Activated CD8-positive, alpha-beta T cell treated with anti-CD3 and anti-CD28 coated beads, Interleukin-2, amount 10 ng/mL, durations not matched to agents 7 days and 5 days (primary cell): Measurements from ENCODE around the gene IRF9. TPM values are rescaled to one million over a fixed set of nuclear protein-coding genes. Genes with fewer than 3 reads are reported as not detected.

ENCODE experiments used
- ATAC-seq: fragments of 150-1000 bp; cut with Tn5 transposase; one replicate; pipeline ENCODE4 v1.10.0; 2021; ENCODE audit warnings: moderate library complexity
- CTCF ChIA-PET: fragments of 350-600 bp; sonication (Branson Sonifier 250); formaldehyde crosslinking; loops from one replicate; lab custom pipeline; 2021; ENCODE audit warnings: antibody characterized with exemption; lab: Charles Lee
- POLR2A ChIA-PET: fragments of 350-600 bp; sonication (Branson Sonifier 250); formaldehyde crosslinking; loops from one replicate; lab custom pipeline; 2021; ENCODE audit warnings: antibody characterized with exemption; lab: Charles Lee
- DNase-seq: peaks from one replicate; pipeline ENCODE4 v3.0.0-alpha.2; 2020
- H3K27ac Mint-ChIP-seq: one replicate; pipeline ENCODE4 v1.8.0; 2021; ENCODE audit warnings: mild to moderate bottlenecking, mixed read lengths
- H3K27me3 Mint-ChIP-seq: one replicate; pipeline ENCODE4 v1.8.0; 2021; ENCODE audit warnings: low read depth, mixed read lengths
- H3K36me3 Mint-ChIP-seq: one replicate; pipeline ENCODE4 v1.8.0; 2021; ENCODE audit warnings: low read depth, mixed read lengths
- H3K4me1 Mint-ChIP-seq: one replicate; pipeline ENCODE4 v1.8.0; 2021; ENCODE audit warnings: low read depth, mixed read lengths
- H3K4me3 Mint-ChIP-seq: one replicate; pipeline ENCODE4 v1.8.0; 2021; ENCODE audit warnings: mild to moderate bottlenecking, mixed read lengths
- H3K9me3 Mint-ChIP-seq: one replicate; pipeline ENCODE4 v1.8.0; 2022; ENCODE audit warnings: mixed read lengths; ENCODE audit not compliant: insufficient read depth
- total RNA-seq, 2 experiments: library from RNA; stranded (reverse); gene quantifications; one replicate each; pipeline ENCODE4 v1.2.3, GENCODE V29; 2021

The IRF9 gene
- total RNA-seq, 2 experiments from 2014 or later, result 221 to 242 TPM

DNA sequence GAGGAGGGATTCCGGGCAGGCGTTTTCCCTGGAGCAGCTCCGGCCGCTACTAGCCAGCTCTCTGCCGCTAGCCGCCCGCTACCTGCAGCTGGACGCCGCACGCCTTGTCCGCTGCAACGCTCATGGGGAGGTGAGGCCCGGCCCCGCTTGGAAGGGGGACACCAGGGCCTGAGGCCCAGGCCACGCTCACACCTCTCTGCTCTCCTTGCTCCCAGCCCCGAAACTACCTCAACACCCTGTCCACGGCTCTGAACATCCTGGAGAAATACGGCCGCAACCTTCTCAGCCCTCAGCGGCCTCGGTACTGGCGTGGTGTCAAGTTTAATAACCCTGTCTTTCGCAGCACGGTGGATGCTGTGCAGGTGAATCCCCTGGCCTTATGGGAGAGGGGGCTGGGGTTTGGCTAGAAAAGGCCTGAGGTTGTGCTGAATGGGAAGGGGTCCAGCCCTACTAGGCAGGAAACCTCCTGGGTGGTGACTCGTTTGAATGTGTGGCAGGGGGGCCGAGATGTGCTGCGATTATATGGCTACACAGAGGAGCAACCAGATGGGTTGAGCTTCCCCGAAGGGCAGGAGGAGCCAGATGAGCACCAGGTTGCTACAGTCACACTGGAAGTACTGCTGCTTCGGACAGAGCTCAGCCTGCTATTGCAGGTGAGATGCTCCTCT lies 13.2 kb upstream of the IRF9 start:
- Mint-ChIP-seq H3K9me3 (no peaks in the 10 kb centered on the region), H3K27me3 (no peaks in the 10 kb centered on the region), H3K4me1 (peaks cover 61% of the 10 kb centered on the region), H3K36me3 (peaks cover 80% of the 10 kb centered on the region), H3K27ac (peak overlapping the region; percentile 92), H3K4me3 (peak overlapping the region; percentile 88)
- no peak for ATAC-seq
- ChIA-PET POLR2A (interaction anchor here (0.8 to 10.1 kb wide), 8 partner anchors 11 to 66 kb away, joined by 3 to 229 read pairs (median 13); partner anchors contain the start of genes CHMP4A, DCAF11, IPO4 and IRF9), CTCF (interaction anchor here (1.1 to 6.1 kb wide), 6 partner anchors 11 to 68 kb away, joined by 3 to 77 read pairs (median 24); partner anchors contain the start of genes DCAF11, IPO4, IRF9 and NRL)
- DNase-seq, result peak; percentile 36

DNA sequence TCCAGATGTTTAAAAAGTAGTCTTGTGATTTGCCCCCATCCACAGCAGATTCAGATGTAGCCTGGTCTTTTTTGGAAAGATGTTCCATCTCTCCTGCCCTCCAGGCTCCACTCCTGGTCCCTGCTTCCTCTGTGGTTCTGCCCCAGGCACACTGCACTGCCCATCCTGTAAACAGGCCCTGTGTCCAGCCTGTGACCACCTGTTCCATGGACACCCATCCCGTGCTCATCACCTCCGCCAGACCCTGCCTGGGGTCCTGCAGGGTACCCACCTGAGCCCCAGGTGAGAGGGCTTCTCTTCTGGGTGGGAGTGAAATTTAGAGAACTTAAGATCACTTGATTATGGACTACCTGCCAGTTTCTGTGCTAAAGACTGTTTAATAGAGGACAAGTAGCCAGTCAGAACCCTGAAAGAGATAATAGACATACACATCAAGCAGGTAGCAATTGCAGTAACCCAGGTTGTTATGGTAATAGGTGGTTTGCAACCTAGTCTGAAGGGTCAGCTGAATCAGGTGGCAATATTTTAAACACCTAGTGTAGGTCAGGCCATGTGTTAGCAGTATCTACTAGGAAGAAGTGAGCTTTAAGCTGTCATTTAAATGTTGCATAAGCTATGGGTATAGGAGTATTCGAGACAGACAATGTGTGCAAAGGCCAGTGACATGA lies 11.6 kb upstream of the IRF9 start:
- ChIA-PET POLR2A (interaction anchor here (1.1 to 10.1 kb wide), 4 partner anchors 12 to 35 kb away, joined by 3 to 229 read pairs (median 52); partner anchors contain the start of genes DCAF11, IRF9, NRL and PSME1), CTCF (interaction anchor here (1.0 to 6.1 kb wide), 5 partner anchors 11 to 91 kb away, joined by 3 to 77 read pairs (median 25); partner anchors contain the start of genes IRF9 and PSME1)
- Mint-ChIP-seq H3K27me3 (no peaks in the 10 kb centered on the region), H3K9me3 (no peaks in the 10 kb centered on the region), H3K27ac (peak overlapping the region; percentile 57), H3K4me3 (peak overlapping the region; percentile 88), H3K36me3 (peaks cover 71% of the 10 kb centered on the region), H3K4me1 (peaks cover 47% of the 10 kb centered on the region)
- no peak for ATAC-seq
- DNase-seq, result no peak

- ChIA-PET CTCF (interaction anchor here (1.0 to 3.4 kb wide), 3 partner anchors 11 to 92 kb away, joined by 3 to 35 read pairs (median 3); partner anchors contain the start of gene IRF9), POLR2A (interaction anchor here (1.1 to 10.1 kb wide), 3 partner anchors 13 to 39 kb away, joined by 3 to 229 read pairs (median 7); partner anchors contain the start of genes DCAF11, IPO4, IRF9 and NRL)
- H3K36me3 Mint-ChIP-seq, result peaks cover 71% of the 10 kb centered on the region
Observed at GRCh38 chr14:24150061-24150460, 11.0 kb upstream of the IRF9 start.

DNA sequence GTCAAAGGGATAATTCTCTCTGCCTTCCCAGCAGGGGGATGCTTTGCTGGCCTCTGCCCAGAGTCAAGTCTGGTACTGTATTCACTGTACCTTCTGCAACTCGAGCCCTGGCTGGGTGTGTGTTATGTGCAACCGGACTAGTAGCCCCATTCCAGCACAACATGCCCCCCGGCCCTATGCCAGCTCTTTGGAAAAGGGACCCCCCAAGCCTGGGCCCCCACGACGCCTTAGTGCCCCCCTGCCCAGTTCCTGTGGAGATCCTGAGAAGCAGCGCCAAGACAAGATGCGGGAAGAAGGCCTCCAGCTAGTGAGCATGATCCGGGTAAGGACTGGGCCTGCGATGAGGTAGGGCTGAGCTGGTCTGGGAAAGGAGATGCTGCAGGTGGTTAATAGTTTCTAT lies 10.5 kb upstream of the IRF9 start:
- H3K27me3 Mint-ChIP-seq, result no peaks in the 10 kb centered on the region
- ChIA-PET POLR2A (interaction anchor here (0.7 to 10.1 kb wide), 4 partner anchors 9 to 38 kb away, joined by 3 to 229 read pairs (median 6); partner anchors contain the start of genes EMC9, IPO4, IRF9 and PSME1), CTCF (interaction anchor here (1.0 to 3.4 kb wide), 3 partner anchors 10 to 93 kb away, joined by 3 to 35 read pairs (median 3); partner anchors contain the start of gene IRF9)
- no peak overlapping the region for H3K4me3 Mint-ChIP-seq
- peak overlapping the region; percentile 54 for H3K27ac Mint-ChIP-seq
- H3K4me1 Mint-ChIP-seq, result peaks cover 37% of the 10 kb centered on the region
- DNase-seq, result no peak
- H3K36me3 Mint-ChIP-seq, result peaks cover 70% of the 10 kb centered on the region
- no peaks in the 10 kb centered on the region for H3K9me3 Mint-ChIP-seq
- ATAC-seq, result no peak

More at GRCh38 chr14:24150061-24150460, 11.0 kb upstream of the IRF9 start:
- Mint-ChIP-seq H3K9me3 (no peaks in the 10 kb centered on the region), H3K27me3 (no peaks in the 10 kb centered on the region), H3K4me3 (no peak overlapping the region), H3K4me1 (peaks cover 42% of the 10 kb centered on the region), H3K27ac (peak overlapping the region; percentile 54)
- ATAC-seq (no peak), DNase-seq (no peak)

- no peaks in the 10 kb centered on the region for H3K9me3 Mint-ChIP-seq
- peaks cover 70% of the 10 kb centered on the region for H3K36me3 Mint-ChIP-seq
- POLR2A ChIA-PET, result interaction anchor here (0.7 to 10.1 kb wide), 4 partner anchors 10 to 38 kb away, joined by 3 to 229 read pairs (median 6); partner anchors contain the start of genes EMC9, IPO4, IRF9 and PSME1
- no peak overlapping the region for H3K27ac Mint-ChIP-seq
- ATAC-seq (no peak), DNase-seq (no peak)
- H3K27me3 Mint-ChIP-seq, result no peaks in the 10 kb centered on the region
- CTCF ChIA-PET, result interaction anchor here (1.2 to 3.4 kb wide), 2 partner anchors 10 to 36 kb away, joined by 3 to 35 read pairs; partner anchors contain the start of gene IRF9
- H3K4me1 Mint-ChIP-seq, result peaks cover 36% of the 10 kb centered on the region
- H3K4me3 Mint-ChIP-seq, result no peak overlapping the region
Observed at GRCh38 chr14:24150993-24151392, 10.1 kb upstream of the IRF9 start.

GRCh38 chr14:24151404-24152080 lies 9.5 kb upstream of the IRF9 start:
- ChIA-PET CTCF (interaction anchor here (1.2 to 3.4 kb wide), 2 partner anchors 9 to 36 kb away, joined by 3 to 35 read pairs; partner anchors contain the start of gene IRF9), POLR2A (interaction anchor here (0.5 to 10.1 kb wide), 6 partner anchors 10 to 47 kb away, joined by 3 to 229 read pairs (median 4); partner anchors contain the start of genes EMC9, IPO4, IRF9 and PSME1)
- Mint-ChIP-seq H3K27ac (no peak overlapping the region), H3K27me3 (no peaks in the 10 kb centered on the region), H3K4me3 (no peak overlapping the region), H3K9me3 (no peaks in the 10 kb centered on the region), H3K36me3 (peaks cover 66% of the 10 kb centered on the region), H3K4me1 (peaks cover 36% of the 10 kb centered on the region)
- no peak for DNase-seq
- ATAC-seq, result no peak

DNA sequence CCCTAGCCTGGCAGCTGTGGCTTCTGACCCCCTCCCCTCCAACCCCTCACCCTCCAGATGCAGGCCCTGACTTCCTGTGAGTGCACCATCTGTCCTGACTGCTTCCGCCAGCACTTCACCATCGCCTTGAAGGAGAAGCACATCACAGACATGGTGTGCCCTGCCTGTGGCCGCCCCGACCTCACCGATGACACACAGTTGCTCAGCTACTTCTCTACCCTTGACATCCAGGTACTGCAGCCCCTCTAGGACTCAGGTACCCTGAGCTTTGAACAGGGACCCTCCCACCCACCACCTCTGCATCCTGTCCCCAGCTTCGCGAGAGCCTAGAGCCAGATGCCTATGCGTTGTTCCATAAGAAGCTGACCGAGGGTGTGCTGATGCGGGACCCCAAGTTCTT lies 6.0 kb upstream of the IRF9 start:
- peaks cover 71% of the 10 kb centered on the region for H3K36me3 Mint-ChIP-seq
- DNase-seq (no peak), ATAC-seq (no peak)
- ChIA-PET POLR2A (interaction anchor here (0.8 to 4.7 kb wide), 3 partner anchors 9 to 57 kb away, joined by 3 to 21 read pairs (median 6); partner anchors contain the start of genes DCAF11, NRL and PSME2), CTCF (interaction anchor here (0.7 to 1.8 kb wide), 4 partner anchors 8 to 41 kb away, joined by 3 to 5 read pairs (median 4); partner anchors contain the start of genes DCAF11, PSME1, PSME2 and RNF31)
- peak overlapping the region; percentile 78 for H3K27ac Mint-ChIP-seq
- H3K27me3 Mint-ChIP-seq, result no peaks in the 10 kb centered on the region
- H3K4me1 Mint-ChIP-seq, result peaks cover 28% of the 10 kb centered on the region
- no peak overlapping the region for H3K4me3 Mint-ChIP-seq
- H3K9me3 Mint-ChIP-seq, result no peaks in the 10 kb centered on the region

DNA sequence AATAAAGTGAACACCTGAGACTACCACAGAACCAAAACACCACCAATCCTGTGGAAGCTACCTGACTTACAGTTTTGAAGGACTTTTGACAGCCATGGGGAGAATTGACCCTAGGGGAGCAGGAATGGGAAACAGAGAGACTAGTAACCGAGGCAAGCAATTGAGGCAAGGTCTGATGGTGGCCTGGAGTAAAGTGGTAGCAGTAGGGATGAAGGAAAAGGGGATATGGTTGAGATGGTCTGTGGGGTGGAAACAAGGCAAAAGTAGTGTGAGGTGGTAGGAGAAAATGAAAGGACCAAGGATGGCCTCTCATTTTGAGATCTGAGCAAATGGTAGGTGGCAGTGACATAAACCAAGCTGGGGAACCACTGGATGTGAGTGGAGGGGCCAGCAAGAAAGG lies 4.2 kb upstream of the IRF9 start:
- DNase-seq (no peak), ATAC-seq (no peak)
- ChIA-PET CTCF (no interaction called here), POLR2A (interaction anchor here (0.6 to 4.7 kb wide), 2 partner anchors 11 to 42 kb away, joined by 3 to 21 read pairs; partner anchors contain the start of genes DCAF11, NRL and PSME2)
- H3K36me3 Mint-ChIP-seq, result peaks cover 72% of the 10 kb centered on the region
- H3K9me3 Mint-ChIP-seq, result no peaks in the 10 kb centered on the region
- H3K4me3 Mint-ChIP-seq, result no peak overlapping the region
- peak overlapping the region; percentile 61 for H3K27ac Mint-ChIP-seq
- peaks cover 25% of the 10 kb centered on the region for H3K4me1 Mint-ChIP-seq
- H3K27me3 Mint-ChIP-seq, result no peaks in the 10 kb centered on the region

DNA sequence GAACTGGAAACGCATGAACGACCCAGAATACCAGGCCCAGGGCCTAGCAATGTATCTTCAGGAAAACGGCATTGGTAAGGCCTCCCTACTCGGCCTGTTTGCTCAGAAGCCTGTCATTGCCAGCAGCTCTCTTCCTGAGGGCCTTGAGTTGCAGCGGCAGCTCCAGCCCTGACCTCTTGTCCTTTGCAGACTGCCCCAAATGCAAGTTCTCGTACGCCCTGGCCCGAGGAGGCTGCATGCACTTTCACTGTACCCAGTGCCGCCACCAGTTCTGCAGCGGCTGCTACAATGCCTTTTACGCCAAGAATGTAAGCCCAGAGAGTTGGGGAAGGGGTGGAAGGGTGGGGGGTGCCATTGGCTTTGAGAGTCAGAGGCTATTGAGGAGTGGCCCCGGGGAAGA lies 3.7 kb upstream of the IRF9 start:
- no peaks in the 10 kb centered on the region for H3K9me3 Mint-ChIP-seq
- ChIA-PET CTCF (no interaction called here), POLR2A (interaction anchor here (0.6 to 4.7 kb wide), 2 partner anchors 11 to 43 kb away, joined by 3 to 21 read pairs; partner anchors contain the start of genes DCAF11, NRL and PSME2)
- peaks cover 24% of the 10 kb centered on the region for H3K4me1 Mint-ChIP-seq
- H3K27me3 Mint-ChIP-seq, result no peaks in the 10 kb centered on the region
- peak overlapping the region; percentile 67 for H3K27ac Mint-ChIP-seq
- no peak for DNase-seq
- H3K4me3 Mint-ChIP-seq, result no peak overlapping the region
- no peak for ATAC-seq
- H3K36me3 Mint-ChIP-seq, result peaks cover 74% of the 10 kb centered on the region

DNA sequence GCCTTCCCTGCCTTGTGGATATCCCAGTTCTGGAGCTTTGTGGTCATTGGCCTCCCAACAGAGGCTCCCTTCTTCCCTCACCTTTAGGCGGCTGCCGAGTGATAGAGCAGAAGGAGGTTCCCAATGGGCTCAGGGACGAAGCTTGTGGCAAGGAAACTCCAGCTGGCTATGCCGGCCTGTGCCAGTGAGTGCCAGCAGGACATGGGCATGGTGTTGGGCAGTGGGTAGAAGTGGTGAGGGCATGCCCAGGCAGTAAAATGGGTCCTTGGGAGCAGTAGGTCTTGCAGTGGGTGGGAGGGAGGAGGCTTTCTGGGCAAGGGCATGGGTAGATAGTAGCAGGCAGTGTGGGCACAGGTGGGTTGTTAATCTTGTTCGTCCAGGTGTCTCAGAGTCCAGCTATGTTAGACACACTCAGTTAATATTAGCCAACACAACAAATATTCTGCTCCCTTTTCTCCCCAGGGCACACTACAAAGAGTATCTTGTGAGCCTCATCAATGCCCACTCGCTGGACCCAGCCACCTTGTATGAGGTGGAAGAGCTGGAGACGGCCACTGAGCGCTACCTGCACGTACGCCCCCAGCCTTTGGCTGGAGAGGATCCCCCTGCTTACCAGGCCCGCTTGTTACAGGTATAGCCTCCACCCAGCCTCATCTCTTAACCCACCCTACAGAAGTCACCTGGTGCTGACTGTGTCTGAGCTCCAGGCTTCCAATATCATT lies 1.1 kb upstream of the IRF9 start:
- no peaks in the 10 kb centered on the region for H3K27me3 Mint-ChIP-seq
- H3K4me1 Mint-ChIP-seq, result peaks cover 46% of the 10 kb centered on the region

More for the DNA sequence above, 1.1 kb upstream of the IRF9 start:
- Mint-ChIP-seq H3K36me3 (peaks cover 85% of the 10 kb centered on the region), H3K4me3 (peak overlapping the region; percentile 23), H3K9me3 (no peaks in the 10 kb centered on the region), H3K27ac (peak overlapping the region; percentile 100)
- ChIA-PET CTCF (interaction anchor here (1.1 to 4.2 kb wide), 19 partner anchors 9 to 150 kb away, joined by 3 to 77 read pairs (median 14); partner anchors contain the start of genes CHMP4A, DCAF11, EMC9 and IPO4), POLR2A (interaction anchor here (0.6 to 7.6 kb wide), 20 partner anchors 10 to 1668 kb away, joined by 3 to 229 read pairs (median 30); partner anchors contain the start of genes CBLN3, CHMP4A, DCAF11 and EMC9)
- no peak for ATAC-seq
- no peak for DNase-seq
